H9 (cell line): ENCODE data around the gene PSTPIP1. TPM values are rescaled to one million over a fixed set of nuclear protein-coding genes. Genes with fewer than 3 reads are reported as not detected.

Experiments
- DNase-seq: peaks from one replicate; pipeline ENCODE4 v3.0.0-alpha.2; 2017
- H2AFZ ChIP-seq: one replicate; pipeline ENCODE4 v1.6.1; 2013; ENCODE audit warnings: mild to moderate bottlenecking, low read length, control low read depth, moderate library complexity
- H2AK5ac ChIP-seq: 2 replicates; pipeline ENCODE4 v1.6.1; 2013; ENCODE audit warnings: low read length, control low read depth, mixed read lengths; ENCODE audit not compliant: insufficient read length
- H2BK120ac ChIP-seq: one replicate; pipeline ENCODE4 v1.6.1; 2013; ENCODE audit warnings: low read depth, mild to moderate bottlenecking, low read length, control low read depth, inconsistent platforms; ENCODE audit not compliant: poor library complexity, severe bottlenecking
- H2BK12ac ChIP-seq: 2 replicates; pipeline ENCODE4 v1.6.1; 2013; ENCODE audit warnings: low read length, control low read depth, mixed read lengths, low read depth; ENCODE audit not compliant: insufficient read length
- H2BK15ac ChIP-seq: 2 replicates; pipeline ENCODE4 v1.6.1; 2013; ENCODE audit warnings: low read depth, low read length, control low read depth
- H2BK20ac ChIP-seq: one replicate; pipeline ENCODE4 v1.6.1; 2013; ENCODE audit warnings: low read depth, mild to moderate bottlenecking, low read length, control low read depth, inconsistent platforms; ENCODE audit not compliant: poor library complexity, severe bottlenecking
- H2BK5ac ChIP-seq: 2 replicates; pipeline ENCODE4 v1.6.1; 2013; ENCODE audit warnings: low read length, control low read depth, mixed read lengths; ENCODE audit not compliant: insufficient read length
- H3K14ac ChIP-seq: 2 replicates; pipeline ENCODE4 v1.6.1; 2013; ENCODE audit warnings: low read length, control low read depth; ENCODE audit not compliant: insufficient read depth
- H3K18ac ChIP-seq: 2 replicates; pipeline ENCODE4 v1.6.1; 2013; ENCODE audit warnings: low read depth, mild to moderate bottlenecking, mixed read lengths, low read length, control low read depth; ENCODE audit not compliant: insufficient read length
- H3K23ac ChIP-seq: 2 replicates; pipeline ENCODE4 v1.6.1; 2013; ENCODE audit warnings: low read length, control low read depth, mixed read lengths, low read depth; ENCODE audit not compliant: insufficient read length
- H3K23me2 ChIP-seq: 2 replicates; pipeline ENCODE4 v1.6.1; 2013; ENCODE audit warnings: low read depth, mild to moderate bottlenecking, mixed read lengths, low read length, control low read depth; ENCODE audit not compliant: insufficient read length, poor library complexity, severe bottlenecking
- H3K27ac ChIP-seq: 2 replicates; pipeline ENCODE4 v1.5.1; 2013; ENCODE audit warnings: low read length, control low read depth, mixed read lengths, low read depth; ENCODE audit not compliant: insufficient read length
- H3K27me3 ChIP-seq: 2 replicates; pipeline ENCODE4 v1.6.1; 2013; ENCODE audit warnings: low read length, control low read depth, inconsistent platforms; ENCODE audit not compliant: insufficient read depth
- H3K4ac ChIP-seq: 2 replicates; pipeline ENCODE4 v1.6.1; 2013; ENCODE audit warnings: low read depth, mild to moderate bottlenecking, control low read depth, inconsistent platforms, low read length, moderate library complexity
- H3K4me1 ChIP-seq: 2 replicates; pipeline ENCODE4 v1.6.1; 2013; ENCODE audit warnings: low read length, control low read depth, inconsistent platforms; ENCODE audit not compliant: insufficient read depth
- H3K4me2 ChIP-seq: 2 replicates; pipeline ENCODE4 v1.6.1; 2013; ENCODE audit warnings: low read length, control low read depth, mixed read lengths; ENCODE audit not compliant: insufficient read length, insufficient read depth
- H3K56ac ChIP-seq: 2 replicates; pipeline ENCODE4 v1.6.1; 2013; ENCODE audit warnings: low read depth, mild to moderate bottlenecking, mixed read lengths, low read length, control low read depth; ENCODE audit not compliant: insufficient read length
- H3K79me1 ChIP-seq: 2 replicates; pipeline ENCODE4 v1.6.1; 2013; ENCODE audit warnings: low read depth, mild to moderate bottlenecking, moderate library complexity, low read length, control low read depth, inconsistent platforms; ENCODE audit not compliant: insufficient read depth, poor library complexity, severe bottlenecking
- H3K79me2 ChIP-seq: 2 replicates; pipeline ENCODE4 v1.6.1; 2013; ENCODE audit warnings: low read length, control low read depth, inconsistent platforms; ENCODE audit not compliant: insufficient read depth
- H3K9ac ChIP-seq: 2 replicates; pipeline ENCODE4 v1.6.1; 2013; ENCODE audit warnings: low read length, control low read depth, mixed read lengths; ENCODE audit not compliant: insufficient read length; ENCODE audit errors: extremely low read depth
- H3K9me3 ChIP-seq: one replicate; pipeline ENCODE4 v1.6.1; 2013; ENCODE audit warnings: low read depth, low read length, inconsistent platforms; ENCODE audit not compliant: control insufficient read depth
- H3T11ph ChIP-seq: one replicate; pipeline ENCODE4 v1.6.1; 2013; ENCODE audit warnings: mild to moderate bottlenecking, low read length, control low read depth, inconsistent platforms
- H4K20me1 ChIP-seq: one replicate; pipeline ENCODE4 v1.6.1; 2013; ENCODE audit not compliant: control insufficient read depth, insufficient read length, insufficient read depth
- H4K5ac ChIP-seq: 2 replicates; pipeline ENCODE4 v1.6.1; 2013; ENCODE audit warnings: low read depth, mild to moderate bottlenecking, mixed read lengths, low read length, control low read depth; ENCODE audit not compliant: insufficient read length
- H4K8ac ChIP-seq: replicated peaks from 2 replicates; pipeline ENCODE4 v1.6.1; 2013; ENCODE audit warnings: low read length, control low read depth, mixed read lengths, low read depth; ENCODE audit not compliant: insufficient read length
- H4K91ac ChIP-seq: 2 replicates; pipeline ENCODE4 v1.6.1; 2013; ENCODE audit warnings: low read depth, mild to moderate bottlenecking, moderate library complexity, mixed read lengths, low read length, control low read depth; ENCODE audit not compliant: insufficient read length
- H3K27ac Mint-ChIP-seq, 3 experiments: 2 replicates in 2 of 3; 3 replicates in 1 of 3; pipeline ENCODE4 v1.8.0; 2020 to 2021; ENCODE audit warnings: mixed read lengths in 3 of 3, mild to moderate bottlenecking in 1 of 3, moderate library complexity in 1 of 3
- H3K27me3 Mint-ChIP-seq: 2 replicates; pipeline ENCODE4 v1.8.0; 2021; ENCODE audit warnings: low read depth, mild to moderate bottlenecking, moderate library complexity, mixed read lengths
- H3K36me3 Mint-ChIP-seq, 3 experiments: 2 replicates in 2 of 3; 3 replicates in 1 of 3; pipeline ENCODE4 v1.8.0; 2020 to 2021; ENCODE audit warnings: low read depth in 3 of 3, mixed read lengths in 3 of 3; ENCODE audit not compliant: insufficient read depth in 1 of 3
- H3K4me1 Mint-ChIP-seq, 2 experiments: 2 replicates each; pipeline ENCODE4 v1.8.0; 2020; ENCODE audit warnings: mixed read lengths in 2 of 2
- H3K4me3 Mint-ChIP-seq, 2 experiments: 2 replicates in 1 of 2; 3 replicates in 1 of 2; pipeline ENCODE4 v1.8.0; 2020 to 2021; ENCODE audit warnings: mild to moderate bottlenecking in 2 of 2, mixed read lengths in 2 of 2, moderate library complexity in 1 of 2
- H3K9me3 Mint-ChIP-seq, 2 experiments: 2 replicates in 1 of 2; 3 replicates in 1 of 2; pipeline ENCODE4 v1.8.0; 2020; ENCODE audit warnings: mild to moderate bottlenecking in 2 of 2, mixed read lengths in 2 of 2, moderate library complexity in 1 of 2
- WGBS: extraction: QIAGEN DNeasy Blood & Tissue Kit; methylation state at CpG from one replicate; pipeline ENCODE4 v1.1.7; 2013; ENCODE audit warnings: missing lambda C conversion rate, low lambda C conversion rate, mixed read lengths; ENCODE audit not compliant: insufficient read length; ENCODE audit errors: extremely low coverage; 5-methylcytosine and 5-hydroxymethylcytosine counted together
- total RNA-seq: library from RNA; stranded (reverse); gene quantifications from 2 replicates; pipeline ENCODE4 v1.2.1, GENCODE V29; 2021
- TF ChIP-seq, protein P1 (sequence below): fragments of 200-600 bp; sonication (generic); conservative IDR thresholded peaks from 3 replicates; pipeline ENCODE4 v1.8.0; 2021; ENCODE audit warnings: antibody characterized with exemption, mild to moderate bottlenecking

Gene PSTPIP1
- total RNA-seq, 1 experiment from 2014 or later, result 1.8 TPM

DNA sequence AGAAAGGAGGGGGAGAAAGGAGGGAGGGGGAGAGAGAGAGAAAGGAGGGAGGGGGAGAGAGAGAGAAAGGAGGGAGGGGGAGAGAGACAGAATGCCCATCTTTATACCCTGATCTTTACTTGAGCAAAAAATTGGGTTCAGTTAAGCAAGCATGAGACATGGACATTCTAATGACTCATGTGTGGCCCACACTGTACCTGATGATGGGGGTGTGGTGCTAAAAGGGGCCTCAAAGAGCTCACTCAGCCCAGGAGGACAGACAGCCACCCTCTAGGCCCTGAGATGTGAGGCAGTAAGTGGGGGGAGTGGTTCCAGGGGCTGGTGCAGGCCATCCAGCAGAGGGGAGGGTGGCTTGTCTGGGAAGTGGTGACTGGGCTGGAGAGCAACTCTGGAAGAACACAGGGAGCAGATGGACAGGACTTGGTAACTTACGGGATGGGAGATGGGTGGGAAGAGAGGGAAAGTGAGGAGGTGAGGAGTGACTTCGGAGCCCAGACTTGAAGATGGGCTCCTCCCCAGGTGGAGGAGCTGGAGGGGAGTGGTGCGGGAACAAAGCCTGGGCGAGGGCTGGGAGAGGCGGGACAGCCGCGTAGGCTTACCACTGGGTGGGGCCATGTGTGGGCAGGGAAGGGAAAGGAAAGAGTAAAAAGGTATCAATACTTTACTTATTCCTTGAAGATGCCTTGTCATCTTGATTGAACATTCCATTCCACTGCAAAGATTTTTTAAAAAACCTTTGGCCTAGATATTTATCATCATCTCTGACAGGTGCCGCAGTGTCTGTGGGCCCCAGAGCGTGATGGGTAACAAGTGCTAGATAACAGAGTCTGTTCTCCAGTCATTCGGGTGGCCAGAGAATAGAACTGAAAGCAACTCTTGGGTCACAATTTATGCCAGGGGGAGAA is 43.6 kb downstream of the PSTPIP1 start:
- Histone ChIP-seq H2BK12ac (no peak overlapping the region), H2AK5ac (no peak overlapping the region), H3K18ac (no peak overlapping the region), H3K27me3 (no peaks in the 10 kb centered on the region), H4K91ac (no peak overlapping the region), H3K4ac (no peak overlapping the region), H3K27ac (no peak overlapping the region), H2BK120ac (no peak overlapping the region), H2BK5ac (no peak overlapping the region), H3K23ac (no peak overlapping the region), H3K4me1 (no peaks in the 10 kb centered on the region), H3K14ac (no peak overlapping the region), H3K4me2 (no peak overlapping the region), H3T11ph (no peak overlapping the region), H3K23me2 (no peaks in the 10 kb centered on the region), H3K56ac (no peak overlapping the region), H3K9ac (no peak overlapping the region), H3K79me1 (no peaks in the 10 kb centered on the region), H3K9me3 (no peaks in the 10 kb centered on the region), H2BK20ac (no peak overlapping the region), H2AFZ (no peak overlapping the region), H2BK15ac (no peak overlapping the region), H4K20me1 (no peaks in the 10 kb centered on the region), H4K5ac (no peak overlapping the region), H4K8ac (no peak overlapping the region), H3K79me2 (no peaks in the 10 kb centered on the region)
- peaks cover 17 to 18% of the 10 kb centered on the region in 2 experiments for H3K9me3 Mint-ChIP-seq
- WGBS, result no CpG with 5 or more reads among the region's 10 CpGs
- H3K4me3 Mint-ChIP-seq, result no peak overlapping the region
- peaks cover 10 to 13% of the 10 kb centered on the region in 2 experiments for H3K4me1 Mint-ChIP-seq
- H3K36me3 Mint-ChIP-seq, result peaks cover 20 to 34% (median 34%) of the 10 kb centered on the region in 3 experiments
- no peak overlapping the region for H3K27ac Mint-ChIP-seq
- TF ChIP-seq, protein P1, sequence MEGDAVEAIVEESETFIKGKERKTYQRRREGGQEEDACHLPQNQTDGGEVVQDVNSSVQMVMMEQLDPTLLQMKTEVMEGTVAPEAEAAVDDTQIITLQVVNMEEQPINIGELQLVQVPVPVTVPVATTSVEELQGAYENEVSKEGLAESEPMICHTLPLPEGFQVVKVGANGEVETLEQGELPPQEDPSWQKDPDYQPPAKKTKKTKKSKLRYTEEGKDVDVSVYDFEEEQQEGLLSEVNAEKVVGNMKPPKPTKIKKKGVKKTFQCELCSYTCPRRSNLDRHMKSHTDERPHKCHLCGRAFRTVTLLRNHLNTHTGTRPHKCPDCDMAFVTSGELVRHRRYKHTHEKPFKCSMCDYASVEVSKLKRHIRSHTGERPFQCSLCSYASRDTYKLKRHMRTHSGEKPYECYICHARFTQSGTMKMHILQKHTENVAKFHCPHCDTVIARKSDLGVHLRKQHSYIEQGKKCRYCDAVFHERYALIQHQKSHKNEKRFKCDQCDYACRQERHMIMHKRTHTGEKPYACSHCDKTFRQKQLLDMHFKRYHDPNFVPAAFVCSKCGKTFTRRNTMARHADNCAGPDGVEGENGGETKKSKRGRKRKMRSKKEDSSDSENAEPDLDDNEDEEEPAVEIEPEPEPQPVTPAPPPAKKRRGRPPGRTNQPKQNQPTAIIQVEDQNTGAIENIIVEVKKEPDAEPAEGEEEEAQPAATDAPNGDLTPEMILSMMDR, result no peak
- no peak for DNase-seq
- peaks cover 4% of the 10 kb centered on the region; the same call in 1 of the 2 replicates for H3K27me3 Mint-ChIP-seq
